KBM-7 (cell line): ENCODE measurements around the gene CATSPERE.

Experiments
- DNase-seq: peaks from one replicate; pipeline ENCODE4 v3.0.0-alpha.2; 2015
- in situ Hi-C: fragments of 300-500 bp; cut with MboI; formaldehyde crosslinking; loops from 2 replicates; pipeline ENCODE4 v1.14.3; 2020; ENCODE audit warnings: low sequenced_read_pairs, low pct_unique_long_range_greater_than_20kb, mixed read lengths

Gene CATSPERE, protein sequence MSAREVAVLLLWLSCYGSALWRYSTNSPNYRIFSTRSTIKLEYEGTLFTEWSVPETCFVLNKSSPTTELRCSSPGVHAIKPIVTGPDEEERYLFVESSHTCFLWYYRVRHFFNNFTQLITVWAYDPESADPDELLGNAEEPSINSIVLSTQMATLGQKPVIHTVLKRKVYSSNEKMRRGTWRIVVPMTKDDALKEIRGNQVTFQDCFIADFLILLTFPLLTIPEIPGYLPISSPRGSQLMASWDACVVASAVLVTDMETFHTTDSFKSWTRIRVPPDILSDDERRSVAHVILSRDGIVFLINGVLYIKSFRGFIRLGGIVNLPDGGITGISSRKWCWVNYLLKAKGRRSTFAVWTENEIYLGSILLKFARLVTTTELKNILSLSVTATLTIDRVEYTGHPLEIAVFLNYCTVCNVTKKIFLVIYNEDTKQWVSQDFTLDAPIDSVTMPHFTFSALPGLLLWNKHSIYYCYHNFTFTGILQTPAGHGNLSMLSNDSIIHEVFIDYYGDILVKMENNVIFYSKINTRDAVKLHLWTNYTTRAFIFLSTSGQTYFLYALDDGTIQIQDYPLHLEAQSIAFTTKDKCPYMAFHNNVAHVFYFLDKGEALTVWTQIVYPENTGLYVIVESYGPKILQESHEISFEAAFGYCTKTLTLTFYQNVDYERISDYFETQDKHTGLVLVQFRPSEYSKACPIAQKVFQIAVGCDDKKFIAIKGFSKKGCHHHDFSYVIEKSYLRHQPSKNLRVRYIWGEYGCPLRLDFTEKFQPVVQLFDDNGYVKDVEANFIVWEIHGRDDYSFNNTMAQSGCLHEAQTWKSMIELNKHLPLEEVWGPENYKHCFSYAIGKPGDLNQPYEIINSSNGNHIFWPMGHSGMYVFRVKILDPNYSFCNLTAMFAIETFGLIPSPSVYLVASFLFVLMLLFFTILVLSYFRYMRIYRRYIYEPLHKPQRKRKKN

DNA sequence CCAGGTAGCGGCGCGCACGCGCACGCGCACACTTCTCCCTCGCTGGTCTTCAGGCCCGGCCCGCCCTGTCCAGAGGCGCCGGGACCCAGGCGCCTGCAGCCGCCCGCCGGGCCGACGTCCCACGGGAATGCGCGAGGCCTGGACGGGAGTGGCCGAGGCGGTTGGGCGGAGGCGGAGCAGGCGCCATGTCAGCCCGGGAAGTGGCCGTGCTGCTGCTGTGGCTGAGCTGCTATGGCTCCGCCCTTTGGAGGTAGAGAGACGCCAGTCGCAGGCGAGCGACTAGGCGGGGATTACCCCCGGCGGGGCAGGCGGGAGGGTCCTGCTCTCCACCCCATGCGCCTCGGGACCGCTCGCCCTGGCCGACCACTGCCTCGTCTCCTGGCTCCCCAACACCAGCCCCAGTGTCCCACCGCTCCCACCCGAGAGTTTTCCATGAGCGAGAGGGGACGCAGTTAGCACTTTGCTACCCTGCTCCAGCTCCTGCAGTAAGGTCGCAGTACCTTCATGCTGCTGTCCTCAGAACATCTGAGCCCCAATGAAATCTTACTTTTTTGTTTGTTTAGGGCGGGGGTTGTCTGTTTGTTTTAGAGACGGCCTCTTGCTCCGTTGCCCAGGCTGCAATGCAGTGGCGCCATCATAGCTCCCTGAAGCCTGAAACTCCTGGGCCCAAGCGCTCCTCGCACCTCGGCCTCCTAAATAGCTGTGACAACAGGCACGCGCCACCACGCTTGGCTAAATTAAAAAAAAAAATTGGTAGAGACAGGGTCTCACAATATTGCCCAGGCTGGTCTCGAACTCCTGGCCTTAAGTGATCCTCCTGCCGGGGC, at the start of gene CATSPERE:
TSS of gene CATSPERE (plus strand) at position 29 of the 827 bp plus-strand sequence. CDS start at position 186, 157 bp downstream.
- in situ Hi-C loops = no loop called here

DNA sequence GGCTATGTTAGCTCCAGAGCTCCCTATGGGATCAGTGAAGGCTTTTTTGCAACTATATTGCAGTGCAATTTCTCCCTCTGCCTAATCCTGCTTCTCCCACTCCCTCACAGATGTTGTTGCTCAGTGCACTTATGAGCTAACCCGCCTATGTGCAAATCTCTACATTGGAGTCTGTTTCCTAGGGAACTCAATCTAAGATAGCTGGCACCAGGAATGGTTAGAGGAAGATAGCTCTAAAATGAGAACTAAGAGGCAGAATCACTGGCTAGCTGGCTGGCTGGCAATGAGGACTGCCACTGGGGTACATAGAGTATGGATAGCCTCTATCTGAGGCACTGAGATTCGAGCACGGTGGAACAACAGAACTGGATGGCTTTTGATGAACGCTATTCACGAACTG, 48.9 kb upstream of the CATSPERE start:
- in situ Hi-C loops = no loop called here

More for the DNA sequence above, at the start of gene CATSPERE:
- no peak for DNase-seq

DNA sequence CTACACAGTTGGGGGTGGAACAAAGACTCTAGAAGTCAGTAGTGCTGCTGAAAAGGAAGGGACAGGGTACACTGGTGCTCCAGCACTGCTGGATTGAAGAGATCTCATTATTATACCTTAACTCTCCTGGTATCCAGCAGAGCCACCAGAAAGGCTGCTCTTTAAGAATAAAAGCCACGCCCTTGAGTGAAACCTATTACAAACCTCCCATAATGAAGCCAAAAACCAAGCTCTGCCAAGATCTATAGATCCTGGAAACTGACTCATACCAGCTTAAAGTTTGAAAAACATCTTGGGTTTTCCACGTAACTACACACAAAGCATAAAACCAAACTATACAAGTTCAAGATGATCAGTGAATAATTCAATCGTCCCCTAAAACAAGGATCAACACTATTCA, 47.3 kb upstream of the CATSPERE start:
- no peak for DNase-seq
- in situ Hi-C loops = no loop called here

More for the DNA sequence above, 48.9 kb upstream of the CATSPERE start:
- no peak for DNase-seq

DNA sequence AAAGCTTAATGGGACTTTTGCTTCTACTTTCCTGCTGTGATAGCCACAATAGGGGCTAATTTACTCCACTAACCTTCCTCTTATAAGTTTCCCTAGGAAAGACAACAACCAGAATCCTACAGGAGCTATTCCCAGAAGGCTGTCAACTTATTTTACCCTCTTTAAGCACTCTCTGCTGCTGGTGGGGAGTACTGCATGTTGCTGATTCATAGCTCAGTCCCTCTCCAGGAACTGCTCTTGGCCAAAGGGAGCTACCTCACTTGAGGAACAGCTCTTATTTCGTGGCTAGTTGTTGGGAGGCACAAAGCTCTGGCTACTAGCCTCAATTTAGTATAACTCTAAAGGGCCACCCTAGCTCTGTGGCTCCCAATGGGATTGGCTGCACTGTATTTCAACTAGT, 46.5 kb upstream of the CATSPERE start:
- in situ Hi-C loops = no loop called here
- DNase-seq = no peak

DNA sequence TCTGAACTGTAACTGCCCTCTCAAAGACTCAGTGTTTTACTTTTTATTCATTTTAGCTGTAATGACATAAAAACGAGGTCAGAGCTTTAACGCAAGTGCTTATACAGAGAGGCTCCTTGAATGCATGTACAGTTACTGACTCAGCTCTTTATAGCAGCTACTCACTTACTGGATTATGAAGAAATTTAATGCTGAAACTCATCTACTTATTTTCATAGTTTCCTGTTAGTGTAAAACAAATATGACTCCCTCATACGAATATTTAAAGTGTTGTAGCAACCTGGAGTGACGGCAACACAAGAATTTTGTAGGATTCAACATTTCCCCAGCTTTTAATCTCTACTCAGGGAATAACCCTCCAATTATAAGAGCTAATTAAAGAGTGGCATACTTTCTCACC, 42.0 kb upstream of the CATSPERE start:
- DNase-seq = no peak
- in situ Hi-C loops = no loop called here

DNA sequence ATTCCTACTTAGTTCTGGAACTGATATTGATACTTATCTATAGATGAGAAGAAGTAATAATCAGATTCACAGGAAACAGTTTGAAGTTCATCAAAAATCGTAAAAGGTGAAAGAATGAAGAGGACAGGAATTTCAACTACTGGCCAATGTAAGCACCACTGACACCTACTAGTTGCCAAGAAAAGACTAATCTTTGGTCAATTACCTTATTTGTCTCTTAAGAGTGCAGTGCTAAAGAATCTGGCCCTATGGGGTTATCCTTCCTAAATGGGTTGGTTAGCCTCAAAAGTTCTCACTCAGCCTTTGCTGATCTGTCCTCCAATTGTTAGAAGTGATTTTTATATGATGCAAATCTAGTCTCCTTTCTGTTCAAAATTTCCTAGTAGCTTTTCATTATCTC, 38.9 kb upstream of the CATSPERE start:
- DNase-seq = no peak
- in situ Hi-C loops = no loop called here

DNA sequence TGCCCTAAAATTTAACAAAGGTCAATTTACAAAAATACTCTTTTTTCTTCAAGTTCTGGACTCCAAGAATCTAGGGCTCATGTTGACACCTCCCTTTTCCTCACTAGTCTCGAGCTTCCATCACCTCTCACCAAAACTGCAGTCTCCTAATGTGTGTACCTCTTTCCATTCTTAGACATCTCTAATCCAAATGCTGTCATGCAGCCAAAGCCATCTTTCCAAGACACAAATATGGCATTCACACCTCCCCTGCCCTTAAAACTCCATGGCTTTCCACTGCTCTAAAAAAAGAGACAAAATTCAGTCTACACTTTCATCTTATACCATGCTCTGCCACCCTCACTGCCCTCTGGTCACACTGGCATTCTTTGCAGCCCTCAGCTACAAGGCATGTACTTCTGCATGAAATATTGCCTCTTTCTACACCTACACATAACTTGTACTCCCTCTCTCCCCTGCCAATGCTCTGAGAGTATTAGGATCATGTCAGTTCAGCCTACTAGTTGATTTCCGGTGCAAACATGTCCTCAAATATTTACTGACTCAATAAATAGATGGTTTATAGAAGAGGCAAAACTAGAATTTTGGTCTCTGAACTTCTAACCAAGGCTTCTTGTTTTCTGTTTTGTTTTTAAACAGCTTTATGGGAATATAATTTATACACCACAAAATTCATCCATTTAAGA, 36.3 kb upstream of the CATSPERE start:
- in situ Hi-C loops = no loop called here

DNA sequence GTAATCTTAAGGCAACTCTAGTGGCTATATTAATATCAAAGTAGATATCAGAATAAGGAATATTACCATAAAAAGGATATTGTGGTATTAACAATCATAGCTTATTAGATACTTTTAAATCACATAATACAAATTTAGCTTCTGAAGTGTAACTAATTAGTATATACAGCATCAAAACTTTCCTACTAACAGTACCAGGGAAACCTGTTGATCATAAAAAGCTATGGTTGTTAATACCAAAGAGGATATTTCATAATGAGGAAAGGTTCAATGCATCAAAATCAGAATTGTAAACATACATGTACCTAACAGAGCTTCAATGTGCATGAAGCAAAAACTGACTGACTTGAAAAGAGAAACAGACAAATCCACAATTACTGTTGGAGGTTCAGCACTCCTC, 33.4 kb upstream of the CATSPERE start:
- in situ Hi-C loops = no loop called here
- DNase-seq = no peak

More for the DNA sequence above, 36.3 kb upstream of the CATSPERE start:
- no peak for DNase-seq

DNA sequence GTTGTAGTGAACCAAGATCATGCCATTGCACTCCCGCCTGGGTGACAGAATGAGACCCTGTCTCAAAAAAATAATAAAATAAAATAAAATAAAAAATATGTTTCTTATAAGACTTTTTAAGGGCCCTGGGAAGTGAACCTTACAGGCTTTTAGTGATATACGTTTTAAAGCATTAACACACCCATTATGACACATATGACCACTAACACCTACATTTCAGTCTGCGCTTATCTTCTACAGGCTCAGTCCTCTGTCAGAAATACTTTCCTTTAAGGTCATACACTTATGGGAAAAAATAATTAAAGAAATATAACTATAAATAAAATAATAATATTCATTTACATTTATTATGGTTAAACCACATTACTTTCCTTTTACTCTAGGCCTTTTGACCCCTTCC, 31.3 kb upstream of the CATSPERE start:
- DNase-seq = no peak
- in situ Hi-C loops = no loop called here

DNA sequence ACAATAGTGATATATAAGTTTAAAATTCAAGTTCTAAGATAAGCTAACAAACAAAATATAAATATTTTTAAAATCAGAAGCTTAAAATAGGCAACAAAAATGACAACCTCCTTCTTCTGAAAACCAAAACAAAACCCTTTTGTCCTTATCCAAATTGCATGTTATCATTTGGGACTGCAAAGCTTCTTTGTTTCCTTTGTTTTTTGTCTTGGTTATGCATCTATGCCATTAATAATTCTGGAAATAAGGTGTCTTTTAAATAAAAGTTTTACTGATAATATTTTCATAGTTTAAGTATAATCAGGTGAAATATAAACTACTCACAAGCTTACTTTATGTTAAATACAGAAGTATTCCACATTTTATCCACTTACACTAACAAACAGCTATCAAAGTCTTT, 29.9 kb upstream of the CATSPERE start:
- in situ Hi-C loops = no loop called here
- DNase-seq = no peak

DNA sequence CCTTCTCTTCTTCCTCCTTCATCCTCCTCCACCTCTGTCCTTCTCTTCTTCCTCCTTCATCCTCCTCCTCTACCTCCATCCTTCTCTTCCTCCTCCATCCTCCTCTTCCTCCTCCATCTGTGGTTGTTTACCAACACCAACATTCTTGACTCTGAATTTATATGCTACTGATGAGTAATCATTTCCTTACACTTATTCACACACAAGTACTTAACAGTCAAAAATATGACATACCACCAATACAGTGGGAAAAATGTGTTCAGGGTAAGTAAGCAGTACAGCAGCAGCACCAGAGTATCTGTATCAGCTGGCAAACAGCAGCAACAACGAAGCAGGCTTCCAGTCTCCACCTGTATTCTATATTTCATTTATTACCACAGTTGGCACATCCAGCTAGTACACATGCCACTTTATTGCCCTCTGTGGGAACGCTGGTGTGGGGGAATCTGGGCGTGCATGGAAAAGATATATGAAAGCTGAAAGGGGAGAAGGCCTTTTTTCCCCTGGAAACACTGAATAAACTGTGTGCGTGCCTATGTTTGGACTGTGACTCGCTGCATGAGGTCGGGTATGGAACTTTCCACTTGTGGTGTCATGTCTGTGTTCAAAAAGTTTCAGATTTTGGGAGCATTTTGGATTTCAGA, 25.4 kb upstream of the CATSPERE start:
- in situ Hi-C loops = no loop called here
- no peak for DNase-seq

DNA sequence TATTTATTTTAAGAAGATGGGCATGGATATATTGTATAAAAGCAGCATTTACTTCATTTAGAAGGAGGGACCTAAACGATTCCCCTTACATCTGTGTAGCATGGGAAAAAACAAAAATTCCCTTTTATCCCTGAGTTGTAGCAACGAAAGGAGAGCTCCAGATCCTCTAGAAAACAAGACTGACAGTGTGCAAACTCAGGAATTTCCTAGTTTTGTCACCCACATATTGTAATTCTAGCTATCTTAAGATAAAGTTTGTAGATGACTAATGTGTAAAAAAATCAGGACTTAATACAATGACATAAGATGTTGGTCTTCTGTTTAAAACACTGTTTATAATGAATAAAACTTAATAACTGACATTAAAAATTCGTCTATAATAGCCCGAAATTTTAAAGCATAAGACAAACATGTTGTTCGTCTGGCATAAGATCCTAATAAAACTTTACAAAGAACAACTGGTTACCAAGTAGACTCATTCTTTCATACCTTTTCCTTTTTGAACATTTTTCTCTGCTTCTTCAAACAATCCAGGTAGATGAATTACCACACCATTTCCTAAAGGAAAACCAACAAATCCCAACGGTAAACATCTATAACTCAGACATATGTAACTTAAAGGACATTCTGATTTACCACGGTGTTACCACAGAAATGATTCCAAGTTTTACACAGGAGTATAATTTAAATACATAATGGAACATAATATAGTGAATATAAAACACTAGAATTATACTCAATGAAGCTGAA, 24.6 kb upstream of the CATSPERE start:
- DNase-seq = no peak
- in situ Hi-C loops = no loop called here

DNA sequence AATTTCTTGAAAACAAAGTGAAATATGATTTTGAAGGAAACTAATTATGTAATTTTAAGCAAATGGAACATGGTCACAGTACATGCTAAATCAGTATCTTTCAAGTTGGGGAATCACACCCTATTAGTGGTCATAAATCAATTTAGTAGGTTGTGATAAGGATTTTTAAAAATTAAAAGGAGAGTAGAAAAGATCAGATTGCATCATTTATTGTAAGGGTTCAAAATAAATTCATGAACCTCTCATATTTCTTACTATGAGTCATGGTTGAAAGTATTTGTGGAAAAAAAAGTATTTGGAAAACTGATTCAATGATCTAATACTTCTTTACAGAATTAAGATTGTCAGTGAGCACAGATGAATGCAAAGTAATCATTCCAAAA, 24.0 kb upstream of the CATSPERE start:
- in situ Hi-C loops = no loop called here
- DNase-seq = no peak

DNA sequence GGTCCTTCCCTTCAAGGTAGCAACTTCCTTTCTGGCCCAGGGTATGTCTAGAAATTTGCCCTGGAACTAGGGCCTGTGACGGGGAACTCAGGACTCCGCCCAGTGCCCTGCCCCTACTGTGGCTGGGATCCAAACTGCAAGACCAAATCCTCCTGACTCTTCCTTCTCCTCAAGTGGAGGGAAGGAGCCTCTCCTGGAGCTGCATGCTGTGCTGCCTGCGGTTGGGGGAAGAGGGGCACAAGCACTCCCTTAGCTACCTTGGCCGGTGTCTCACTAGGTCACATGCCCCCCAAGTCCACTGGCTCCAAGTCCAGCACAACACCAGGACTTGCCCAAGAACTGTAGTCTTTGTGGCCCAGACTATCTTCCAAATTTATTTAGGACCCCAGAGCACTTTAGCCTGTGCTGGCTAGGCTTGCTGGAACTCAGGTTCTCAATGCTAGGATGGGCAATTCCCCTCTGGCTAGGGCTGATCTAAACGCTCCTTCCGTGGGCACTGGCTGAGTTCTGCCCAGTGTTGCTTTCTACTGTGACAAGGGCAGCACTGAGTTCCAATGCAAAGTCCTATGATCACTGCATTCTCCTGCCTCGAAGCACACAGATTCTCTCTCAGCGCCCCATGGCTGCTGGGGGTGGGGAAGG, 21.6 kb upstream of the CATSPERE start:
- DNase-seq = peak; percentile 27
- in situ Hi-C loops = no loop called here

DNA sequence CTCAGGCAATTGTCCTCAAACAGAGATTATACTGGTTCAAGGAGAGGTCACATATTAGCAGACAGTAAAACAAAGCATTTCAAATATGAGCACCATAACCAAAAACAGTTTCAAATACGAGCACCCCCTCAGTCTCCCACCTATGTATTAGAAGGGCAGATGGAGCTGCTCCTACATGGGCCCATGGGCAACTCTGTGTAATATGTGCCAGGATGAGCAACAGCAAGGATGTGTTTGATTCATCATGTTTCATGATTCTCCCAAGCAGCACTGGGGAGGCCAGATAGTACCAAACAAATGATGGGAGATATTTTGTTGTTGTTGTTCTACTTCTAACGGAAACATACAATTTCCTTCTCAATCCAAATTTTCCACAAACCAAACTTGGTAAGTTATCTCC, 18.2 kb upstream of the CATSPERE start:
- DNase-seq = no peak
- in situ Hi-C loops = no loop called here

DNA sequence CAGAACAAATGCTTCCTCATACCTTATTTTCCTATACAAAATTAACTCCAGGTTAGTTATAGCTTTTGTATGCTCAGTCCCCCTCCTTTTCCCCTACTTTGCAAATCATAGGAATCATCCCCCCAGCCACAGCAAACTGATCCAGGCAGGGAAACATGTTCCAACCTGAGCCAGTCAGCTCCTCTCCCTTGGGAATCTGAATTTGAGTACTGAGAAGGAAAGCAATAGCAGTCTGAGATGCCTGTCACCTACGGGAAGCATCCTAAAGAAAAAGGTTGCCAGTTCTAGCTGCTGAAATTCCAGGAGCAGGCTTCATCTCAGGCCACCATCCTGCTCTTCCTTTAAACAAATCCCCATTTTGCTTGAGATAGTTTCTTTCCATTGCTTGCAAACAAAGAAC, 16.2 kb upstream of the CATSPERE start:
- in situ Hi-C loops = no loop called here
- DNase-seq = no peak
